CD4-positive, alpha-beta T cell treated with Interleukin-6 at 100 ng/mL for 8 hours (primary cell): ENCODE data around the gene AKR1C1.
"Not testable (repeated sequence)": the region's sequence is repeated elsewhere in the genome, so short reads cannot be mapped to it uniquely, and the experiment has no call there.

Experiments used
- DNase-seq: peaks from one replicate; pipeline ENCODE4 v3.0.0-alpha.2; 2020; ENCODE audit warnings: mixed read lengths, low spot score

Gene AKR1C1

DNA sequence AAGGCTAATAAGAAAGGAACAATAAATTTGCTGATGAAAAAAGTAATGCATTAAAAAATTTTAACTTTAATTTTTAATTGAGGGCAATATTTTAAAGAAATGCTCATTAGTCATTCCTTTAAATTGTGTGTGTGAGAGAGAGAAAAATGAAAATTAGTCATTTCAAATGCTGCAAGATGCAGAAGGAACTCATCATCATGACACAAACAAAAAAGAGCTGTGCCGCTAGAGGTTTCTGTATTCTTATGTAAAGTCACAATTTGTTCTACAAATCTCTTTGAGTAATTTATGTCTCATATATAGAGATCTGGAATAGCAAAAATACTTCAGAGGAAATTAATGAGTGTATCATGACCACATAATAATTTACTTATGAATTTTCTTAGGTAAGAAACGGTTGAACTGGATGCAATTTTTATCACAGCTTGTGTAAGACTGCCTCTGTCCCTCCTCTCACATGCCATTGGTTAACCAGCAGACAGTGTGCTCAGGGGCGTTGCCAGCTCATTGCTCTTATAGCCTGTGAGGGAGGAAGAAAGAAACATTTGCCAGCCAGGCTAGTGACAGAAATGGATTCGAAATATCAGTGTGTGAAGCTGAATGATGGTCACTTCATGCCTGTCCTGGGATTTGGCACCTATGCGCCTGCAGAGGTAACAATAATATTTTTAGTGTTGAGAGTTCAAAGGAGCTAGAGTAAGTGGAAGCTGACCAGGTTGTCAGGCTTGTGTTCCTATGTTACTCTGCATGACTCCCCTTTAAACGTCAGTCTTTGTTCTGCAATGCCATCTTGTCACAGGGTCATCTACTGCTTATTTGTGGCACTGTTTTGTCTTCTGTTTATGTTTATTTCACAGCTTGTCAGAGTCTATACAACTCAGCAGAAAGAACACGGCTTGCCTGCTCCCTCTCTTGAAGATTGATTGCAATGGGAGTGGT, at the start of gene AKR1C1:
Gene AKR1C1 (plus strand): TSS at position 540 of the 939 bp plus-strand sequence. CDS start 30 bp downstream, at position 570.
- DNase-seq, result not testable (repeated sequence)

DNA sequence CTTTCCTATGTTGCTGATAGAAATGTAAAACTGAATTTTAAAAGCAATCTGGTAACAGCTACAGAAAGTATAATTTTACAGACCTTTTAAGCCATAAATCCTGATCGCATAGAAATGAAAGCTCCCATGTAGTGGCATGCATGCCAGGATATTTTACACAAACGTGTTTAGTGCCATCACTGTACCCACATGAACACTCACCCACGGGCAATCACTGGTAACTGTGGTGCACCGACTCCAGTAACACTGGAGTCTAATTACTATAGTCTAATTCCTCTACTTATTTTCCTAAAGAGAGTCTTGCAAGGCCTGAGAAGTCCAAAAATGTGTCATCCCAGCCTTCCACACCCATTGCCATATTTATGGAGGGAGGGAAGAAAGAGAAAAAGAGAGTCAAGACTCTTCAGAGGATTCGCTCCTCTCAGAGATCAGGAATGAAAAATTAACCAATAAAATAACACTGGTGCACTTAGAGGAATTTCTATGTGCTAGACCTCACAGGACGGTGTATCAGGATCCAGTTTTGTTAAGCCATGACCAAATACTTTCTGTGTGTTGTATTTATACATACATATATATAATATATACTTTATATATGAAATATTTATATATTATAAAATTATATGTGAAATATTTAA, 48.9 kb upstream of the AKR1C1 start:
- DNase-seq, result no peak

DNA sequence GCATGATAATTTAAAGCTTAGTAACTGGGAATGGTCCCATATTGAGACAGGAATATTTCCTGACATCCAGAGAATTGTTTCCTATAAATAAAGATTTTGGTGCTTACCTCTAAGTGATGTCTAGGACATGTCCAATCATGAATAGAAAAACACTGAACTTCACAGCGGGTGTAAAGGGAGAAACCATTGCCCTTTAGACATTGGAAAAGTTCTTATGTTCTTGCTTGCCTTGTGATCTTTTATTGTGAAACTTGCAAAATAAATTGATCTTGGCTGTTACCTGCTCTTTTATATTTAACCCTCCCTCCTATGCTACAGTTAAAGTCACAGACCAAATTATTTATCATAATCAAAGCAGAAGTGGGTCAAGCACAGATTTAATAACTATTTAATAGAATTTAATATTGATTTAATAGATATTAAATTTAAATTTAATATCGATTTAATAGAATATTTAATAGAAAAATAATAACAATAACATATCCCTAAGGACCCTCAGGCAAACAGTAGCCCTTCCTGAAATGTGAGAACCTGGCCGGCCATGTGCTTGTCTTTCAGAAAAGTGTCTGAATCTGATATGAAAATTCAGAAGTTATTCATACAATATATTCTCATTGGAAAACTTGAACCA, 47.0 kb upstream of the AKR1C1 start:
- no peak for DNase-seq

DNA sequence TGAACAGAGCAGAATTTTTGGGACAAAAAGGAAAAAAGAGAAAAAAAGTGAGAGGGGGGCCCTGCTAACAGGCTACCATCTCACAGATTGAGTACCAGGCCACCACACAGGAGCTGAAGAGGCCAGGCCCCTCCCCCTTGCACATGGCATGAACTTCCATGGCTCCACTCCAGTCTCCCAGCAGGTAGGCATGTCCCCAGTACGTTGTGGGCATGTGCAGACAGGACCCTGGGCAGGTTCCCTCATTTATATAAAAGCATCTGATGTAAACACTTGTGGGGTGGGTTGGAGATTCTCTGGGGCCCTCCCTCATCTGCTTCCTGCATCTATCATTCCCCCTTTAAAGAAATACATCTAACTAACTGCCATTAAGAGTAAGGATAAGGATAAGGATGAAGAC, 45.0 kb upstream of the AKR1C1 start:
- no peak for DNase-seq

DNA sequence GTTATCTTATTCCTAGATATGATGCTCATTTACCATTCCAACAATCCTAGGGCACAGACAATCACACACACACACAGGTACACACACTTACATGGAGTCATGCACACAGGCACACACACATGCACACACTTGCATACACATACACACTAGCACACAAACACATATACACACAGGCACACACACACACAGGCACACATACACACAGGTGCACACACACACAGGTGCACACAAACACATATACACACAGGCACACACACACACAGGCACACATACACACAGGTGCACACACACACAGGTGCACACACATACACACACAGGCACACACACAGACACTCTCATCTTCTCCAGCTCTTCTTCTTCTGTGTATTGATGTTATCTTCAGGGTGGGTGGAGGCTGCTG, 38.7 kb upstream of the AKR1C1 start:
- DNase-seq, result not testable (repeated sequence)

DNA sequence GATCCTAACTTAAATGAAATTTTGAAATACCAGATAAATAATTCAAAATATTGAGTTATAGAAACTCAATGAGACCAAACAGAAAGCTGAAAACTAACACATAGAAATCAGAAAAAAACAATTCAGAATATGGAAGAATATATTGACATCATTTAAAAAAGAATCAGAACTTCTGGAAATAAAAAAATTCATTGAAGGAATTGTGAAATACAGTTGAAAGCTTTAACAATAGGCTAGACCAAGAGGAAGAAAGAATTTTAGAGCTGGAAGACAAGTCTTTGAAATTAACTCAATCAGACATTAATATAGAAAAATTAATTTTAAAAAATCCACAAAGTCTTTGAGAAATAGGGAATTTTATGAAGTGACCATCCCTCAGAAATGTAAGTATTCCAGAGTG, 36.8 kb upstream of the AKR1C1 start:
- no peak for DNase-seq

DNA sequence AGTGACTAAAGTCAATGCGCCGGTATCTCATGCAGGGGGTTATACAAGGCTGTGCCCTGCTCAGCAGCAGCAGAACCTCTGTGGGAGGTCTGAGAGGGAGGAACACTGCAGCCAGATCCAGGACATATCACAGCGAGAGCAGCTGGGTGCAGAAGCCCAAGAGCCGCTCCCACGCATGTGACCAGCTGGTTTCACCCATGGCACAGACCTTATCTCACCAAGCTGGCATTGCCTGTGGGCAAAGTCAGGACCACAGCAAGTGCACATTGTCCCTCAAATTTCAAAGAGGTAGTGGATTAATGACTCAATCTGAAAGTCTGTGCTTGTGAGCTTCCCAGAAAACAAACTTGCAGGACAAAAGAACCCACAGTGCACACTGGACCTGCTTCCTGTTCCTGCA, 31.6 kb upstream of the AKR1C1 start:
- DNase-seq, result no peak

DNA sequence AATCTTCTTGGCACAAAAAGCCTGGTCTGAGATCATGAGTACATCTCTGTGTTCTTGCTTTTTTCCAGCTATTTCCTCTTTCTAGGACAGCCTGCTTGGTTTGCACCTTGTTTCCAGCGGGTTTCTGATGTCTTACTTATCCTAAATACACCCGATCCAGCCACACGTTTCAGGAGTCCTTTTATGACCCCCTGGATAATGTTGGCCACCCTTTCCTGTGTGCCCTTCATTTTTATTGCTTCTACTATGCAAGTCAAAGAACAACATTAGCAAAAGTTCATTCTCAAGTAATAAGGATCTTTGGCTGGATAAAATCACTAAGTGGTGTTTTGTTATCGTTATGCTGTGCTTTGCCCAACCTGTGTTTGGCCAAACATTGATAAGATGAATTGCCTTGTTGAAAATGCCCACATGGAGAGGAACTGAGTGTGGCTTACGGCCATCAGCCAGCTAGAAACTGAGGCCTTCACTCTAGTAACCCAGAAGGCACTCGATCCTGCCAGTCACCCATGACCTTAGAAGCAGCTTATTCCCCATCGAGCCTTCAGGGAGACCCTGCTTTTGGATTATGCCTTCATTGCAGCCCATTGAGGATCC, 28.7 kb upstream of the AKR1C1 start:
- no peak for DNase-seq

DNA sequence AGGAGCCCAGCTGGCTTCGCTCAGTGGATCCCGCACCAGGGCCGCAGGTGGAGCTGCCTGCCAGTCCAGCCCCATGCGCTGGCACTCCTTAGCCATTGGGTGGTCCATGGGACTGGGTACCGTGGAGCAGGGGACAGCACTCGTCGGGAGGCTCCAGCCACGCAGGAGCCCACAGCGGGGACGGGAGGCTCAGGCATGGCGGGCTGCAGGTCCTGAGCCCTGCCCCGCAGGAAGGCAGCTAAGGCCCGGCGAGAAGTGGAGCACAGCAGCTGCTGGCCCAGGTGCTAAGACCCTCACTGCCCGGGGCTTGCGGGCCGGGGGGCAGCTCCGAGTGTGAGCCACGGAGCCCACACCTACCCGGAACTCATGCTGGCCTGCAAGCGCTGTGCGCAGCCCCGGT, 25.9 kb upstream of the AKR1C1 start:
- no peak for DNase-seq

DNA sequence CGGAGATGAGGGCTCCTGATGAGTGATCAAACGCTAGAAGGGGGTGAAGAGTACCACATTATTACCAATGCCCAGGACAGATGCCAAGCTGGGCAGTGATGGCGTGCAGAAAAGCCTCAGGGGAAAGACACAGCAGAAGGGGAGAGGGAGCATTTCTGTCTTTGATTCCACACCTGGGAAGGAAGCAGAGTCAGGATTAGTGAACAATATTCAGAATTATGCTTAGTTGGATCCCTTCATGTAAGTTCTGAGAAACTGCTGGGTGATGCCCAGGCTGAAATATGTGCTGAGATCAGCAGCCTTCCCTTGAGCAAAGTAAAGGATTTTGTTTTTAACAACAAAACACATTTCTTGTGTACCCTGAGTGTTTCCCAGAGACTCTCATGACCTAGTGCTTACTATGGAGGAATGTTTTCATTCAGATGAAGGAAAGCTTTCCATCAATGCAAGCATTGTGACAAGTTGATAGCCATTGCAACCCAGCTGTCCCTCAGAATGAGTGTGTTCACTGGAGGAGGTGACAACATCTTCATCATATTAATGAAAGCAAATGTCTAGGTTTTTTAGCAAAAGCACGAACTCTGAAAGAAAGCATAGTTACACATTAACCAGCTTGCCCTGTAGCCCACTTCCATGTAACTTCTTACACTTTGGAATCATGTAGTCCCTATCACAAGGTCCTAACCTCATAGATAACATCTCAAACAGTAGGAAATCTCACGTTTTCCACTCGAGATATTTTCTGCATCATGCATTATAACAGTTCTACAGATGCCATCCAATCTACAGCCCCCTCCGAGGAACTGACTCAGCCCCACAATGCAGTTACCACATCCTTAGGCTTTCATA, 23.8 kb upstream of the AKR1C1 start:
- no peak for DNase-seq

DNA sequence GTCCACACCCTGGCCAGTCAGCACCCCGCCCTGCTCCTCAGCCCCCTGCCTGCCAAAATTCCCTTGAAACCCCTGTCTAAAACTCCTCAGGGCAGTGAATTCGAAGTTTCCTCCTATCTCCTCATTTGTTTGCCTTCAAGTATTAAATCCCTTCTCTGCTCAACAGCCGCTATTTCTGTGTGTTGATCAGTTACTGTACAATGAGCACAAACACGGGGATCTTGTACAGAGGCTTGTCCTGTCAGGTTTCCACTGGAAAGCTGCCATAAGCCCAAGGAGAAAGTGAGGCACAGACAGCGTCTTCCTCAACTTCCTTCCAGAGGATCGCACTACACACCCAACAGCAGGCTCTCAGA, 23.2 kb upstream of the AKR1C1 start:
- DNase-seq, result not testable (repeated sequence)

DNA sequence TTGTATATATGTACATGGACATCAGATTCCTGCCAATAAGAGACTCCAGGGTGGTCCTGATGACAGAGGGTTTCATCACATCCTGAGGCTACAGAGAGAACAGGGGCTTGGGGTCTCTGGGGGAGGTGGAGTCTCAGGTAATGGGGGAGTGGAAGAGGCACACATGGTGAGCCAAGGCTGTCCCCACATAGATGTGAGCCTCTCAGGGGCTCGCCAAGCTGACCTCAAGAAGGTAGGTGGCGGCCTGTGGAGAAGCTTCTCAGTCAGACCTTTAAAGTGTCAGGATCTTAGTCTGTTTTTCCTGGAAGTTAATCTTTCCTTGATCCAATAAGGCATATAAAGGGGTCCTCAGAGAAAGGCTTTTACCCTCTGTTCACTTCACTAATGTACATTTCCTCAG, 22.3 kb upstream of the AKR1C1 start:
- DNase-seq, result not testable (repeated sequence)

DNA sequence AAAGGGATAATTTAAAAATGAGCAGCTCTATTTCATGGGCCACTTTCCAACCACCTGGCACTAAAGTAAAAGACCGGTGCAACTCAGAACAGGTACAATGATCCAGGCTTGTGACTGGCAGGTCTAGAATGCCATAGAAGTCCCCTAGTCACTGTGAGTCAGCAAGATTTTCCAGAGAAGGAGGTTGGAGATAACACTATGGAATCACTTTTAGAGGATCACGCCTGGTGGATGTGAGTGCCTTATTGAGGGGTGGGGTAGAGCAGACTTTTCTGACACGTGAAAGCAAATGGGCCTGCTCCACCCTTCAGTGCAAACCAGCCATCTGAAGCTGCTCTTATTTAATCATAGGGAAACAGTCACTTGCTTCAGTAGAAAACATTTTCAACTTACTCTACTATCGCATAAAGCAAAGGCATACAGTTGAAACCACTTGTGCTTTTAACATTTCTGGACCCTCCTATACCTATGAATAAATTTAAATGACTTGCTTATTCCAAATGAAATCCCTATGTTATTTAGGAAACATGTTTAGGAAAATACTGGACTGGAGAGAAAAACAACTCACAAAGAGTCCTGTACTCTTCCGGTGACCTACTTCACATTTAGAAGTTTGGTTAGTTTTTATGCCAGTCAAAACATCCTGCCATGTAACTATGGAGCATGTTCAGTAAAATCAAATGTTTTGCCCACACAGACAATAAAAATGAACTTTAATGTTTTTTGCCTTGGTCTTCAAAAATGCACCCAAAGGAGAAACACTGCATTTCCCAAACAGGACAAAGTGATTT, 21.5 kb upstream of the AKR1C1 start:
- DNase-seq, result no peak

DNA sequence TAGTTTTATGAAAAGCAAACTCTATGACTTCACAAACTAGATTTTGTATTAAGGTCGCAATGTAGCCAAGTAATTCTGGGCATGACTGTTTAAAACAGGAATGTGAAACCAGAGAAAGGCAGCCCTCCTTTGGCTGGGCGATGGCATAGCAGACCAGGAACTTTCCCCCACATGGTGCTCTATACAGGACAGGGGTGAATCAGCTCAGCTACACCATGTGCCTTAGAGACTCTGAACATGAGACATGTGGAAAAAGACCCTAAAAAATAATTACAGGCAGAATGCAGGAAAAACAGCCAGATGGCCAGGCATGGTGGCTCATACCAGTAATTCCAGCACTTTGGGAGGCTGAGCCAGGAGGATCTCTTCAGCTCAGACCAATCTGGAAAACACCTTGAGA, 20.3 kb upstream of the AKR1C1 start:
- not testable (repeated sequence) for DNase-seq

DNA sequence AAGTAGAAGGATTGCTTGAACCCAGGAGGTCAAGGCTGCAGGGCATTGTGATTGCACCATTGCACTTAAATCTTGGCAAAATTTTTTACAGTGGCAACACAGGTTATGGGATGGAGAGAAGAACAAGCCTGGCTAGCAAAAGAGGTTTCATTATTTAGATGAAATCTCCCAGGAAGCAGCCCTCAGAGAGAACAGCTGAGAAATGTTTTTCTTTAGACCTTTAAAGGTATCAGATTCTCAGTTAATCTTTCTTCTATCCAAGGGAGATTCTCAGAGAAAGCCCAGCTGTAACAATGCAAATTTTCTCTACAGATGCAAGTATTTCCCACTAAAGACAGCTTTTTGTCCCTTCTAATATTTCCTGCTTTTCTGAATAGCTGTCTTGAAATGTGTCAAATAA, 19.8 kb upstream of the AKR1C1 start:
- not testable (repeated sequence) for DNase-seq

DNA sequence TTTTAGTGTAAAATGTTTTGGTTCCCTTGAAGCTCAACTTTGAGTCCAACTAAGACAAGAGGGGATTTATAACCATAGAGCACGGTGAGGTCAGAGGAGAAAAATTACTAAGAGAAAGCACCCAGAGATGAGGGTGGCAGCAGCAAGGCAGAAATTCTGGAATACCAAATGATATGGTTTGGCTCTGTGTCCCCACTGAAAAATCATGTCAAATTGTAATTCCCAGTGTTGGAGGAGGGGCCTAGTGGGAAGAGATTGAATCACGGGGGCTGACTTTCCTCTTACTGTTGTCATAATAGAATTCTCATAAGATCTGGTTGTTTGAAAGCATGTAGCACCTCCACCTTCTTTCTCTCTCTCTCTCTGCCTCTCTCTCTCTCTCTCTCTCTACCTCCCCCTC, 19.4 kb upstream of the AKR1C1 start:
- no peak for DNase-seq

DNA sequence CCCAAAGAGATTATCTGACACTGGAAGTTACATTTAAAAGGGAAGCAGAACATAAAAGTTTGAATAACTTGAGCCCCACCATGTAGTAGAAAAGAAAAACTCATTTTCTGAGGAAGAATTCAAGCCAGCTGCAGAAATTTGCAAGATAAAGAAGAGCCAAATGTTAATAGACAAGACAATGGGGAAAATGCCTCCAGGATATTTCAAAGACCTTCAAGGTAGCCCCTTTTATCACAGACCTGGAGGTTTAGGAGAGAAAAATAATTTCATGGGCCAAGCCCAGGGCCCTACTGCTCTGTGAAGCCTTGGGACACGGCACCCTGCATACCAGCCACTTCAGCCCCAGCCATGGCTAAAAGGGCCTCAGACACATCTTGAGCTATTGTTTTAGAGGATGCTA, 18.4 kb upstream of the AKR1C1 start:
- DNase-seq, result no peak

DNA sequence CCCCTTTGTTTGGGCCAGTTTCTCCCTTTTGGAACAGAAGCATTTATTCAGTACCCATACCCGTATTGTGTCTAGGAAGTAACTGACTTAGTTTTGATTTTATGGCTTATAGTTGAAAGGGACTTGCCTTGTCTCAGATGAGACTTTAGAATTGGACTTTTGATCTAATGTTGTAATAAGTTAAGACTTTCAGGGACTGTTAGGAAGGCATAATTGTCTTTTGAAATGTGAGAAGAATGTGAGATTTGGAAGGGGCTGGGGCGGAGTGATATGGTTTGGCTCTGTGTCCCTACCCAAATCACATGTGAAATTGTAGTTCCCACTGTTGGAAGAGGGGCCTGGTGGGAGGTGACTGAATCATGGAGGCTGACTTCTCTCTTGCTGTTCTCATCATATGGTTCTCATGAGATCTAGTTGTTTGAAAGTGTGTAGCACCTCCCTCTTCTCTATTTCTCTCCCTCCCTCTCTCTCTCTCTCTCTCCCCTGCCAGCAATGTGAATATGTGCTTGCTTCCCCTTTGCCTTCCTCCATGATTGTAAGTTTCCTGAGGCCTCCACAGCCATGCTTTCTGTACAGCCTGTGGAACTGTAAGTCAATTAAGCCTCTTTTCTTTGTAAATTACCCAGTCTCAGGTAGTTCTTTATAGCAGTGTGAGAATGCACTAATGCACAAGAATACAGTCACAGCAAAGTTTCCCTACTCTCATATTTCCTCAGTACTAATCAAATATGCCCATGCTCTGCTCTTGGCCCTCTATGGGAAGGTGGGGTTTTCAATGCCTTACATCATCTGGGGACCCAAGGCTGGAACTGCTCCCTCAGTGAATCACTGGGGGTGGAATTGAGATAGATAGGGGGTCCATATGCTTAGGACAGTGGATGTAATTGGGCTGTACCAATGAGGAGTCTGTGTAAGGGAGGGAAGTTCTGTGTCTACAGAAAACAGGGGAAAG, 17.2 kb upstream of the AKR1C1 start:
- DNase-seq, result no peak

DNA sequence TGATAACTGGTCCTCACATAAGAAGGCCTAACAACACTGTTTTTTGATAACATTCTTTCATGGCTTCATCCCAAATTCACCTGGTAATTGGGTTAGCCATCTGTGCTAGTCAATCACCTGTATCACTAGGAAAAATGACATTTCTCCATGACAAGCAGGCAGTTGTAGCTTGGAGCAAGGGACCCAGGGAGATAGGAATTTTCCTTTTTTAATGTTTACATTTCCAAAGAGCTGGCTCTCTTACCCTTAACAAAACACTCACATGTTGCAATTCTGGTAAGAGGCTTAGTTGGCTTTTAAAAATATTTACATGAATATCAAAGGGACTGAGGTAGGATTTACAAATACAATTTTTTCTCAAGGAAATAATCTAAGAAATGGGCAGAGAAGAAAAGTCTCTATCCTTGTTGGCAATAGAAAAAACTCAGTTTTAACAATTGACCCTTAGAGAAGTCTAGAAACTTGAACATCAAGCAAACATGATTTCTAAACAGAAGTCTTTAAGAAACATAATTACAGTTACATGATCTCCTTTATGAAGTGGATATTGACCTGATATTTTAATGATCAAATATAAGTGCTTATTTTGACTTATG, 16.1 kb upstream of the AKR1C1 start:
- DNase-seq, result no peak
